ENCODE data around the gene HOXD13.

GRCh38 chr2:176067589-176068418, 24.7 kb upstream of the HOXD13 start:
- TF ChIP-seq USF2 (IDR thresholded peaks at IDR 0.05; ENCODE audit: low read length): no peak
- TF ChIP-seq TBP (IDR thresholded peaks at IDR 0.05; ENCODE audit: low read depth, low read length): no peak
- TF ChIP-seq MAX (IDR thresholded peaks at IDR 0.05): no peak

Measured in H1 (cell line).